GM21529 (cell line): ENCODE data around the gene RBMS1.
"Not testable (repeated sequence)": the region's sequence is repeated elsewhere in the genome, so short reads cannot be mapped to it uniquely, and the experiment has no call there.

ENCODE experiments used
- ATAC-seq: cut with Tn5 transposase; IDR thresholded peaks from one replicate; pipeline ENCODE4 v1.9.1; 2021; ENCODE audit not compliant: unreplicated experiment

The RBMS1 gene

GRCh38 chr2:160472839-160473251 is 20.8 kb downstream of the RBMS1 start:
- ATAC-seq = no peak

- no peak for ATAC-seq
Observed at GRCh38 chr2:160471950-160472349, 21.7 kb downstream of the RBMS1 start.

GRCh38 chr2:160469621-160470204 is 23.9 kb downstream of the RBMS1 start:
- ATAC-seq = no peak

GRCh38 chr2:160469164-160469563 is 24.4 kb downstream of the RBMS1 start:
- no peak for ATAC-seq

GRCh38 chr2:160467086-160467485 is 26.5 kb downstream of the RBMS1 start:
- no peak for ATAC-seq

GRCh38 chr2:160465406-160465805 is 28.2 kb downstream of the RBMS1 start:
- no peak for ATAC-seq

- ATAC-seq = no peak
Observed at GRCh38 chr2:160465002-160465401, 28.6 kb downstream of the RBMS1 start.

GRCh38 chr2:160464017-160464416 is 29.6 kb downstream of the RBMS1 start:
- ATAC-seq = no peak

GRCh38 chr2:160463245-160463644 is 30.4 kb downstream of the RBMS1 start:
- ATAC-seq = no peak

- ATAC-seq = no peak
Observed at GRCh38 chr2:160460333-160460731, 33.3 kb downstream of the RBMS1 start.

GRCh38 chr2:160459538-160460332 is 33.9 kb downstream of the RBMS1 start:
- ATAC-seq = no peak

GRCh38 chr2:160458718-160459453 is 34.7 kb downstream of the RBMS1 start:
- no peak for ATAC-seq

- no peak for ATAC-seq
Observed at GRCh38 chr2:160457588-160457987, 36.0 kb downstream of the RBMS1 start.

GRCh38 chr2:160454070-160454797 is 39.4 kb downstream of the RBMS1 start:
- ATAC-seq = no peak

- no peak for ATAC-seq
Observed at GRCh38 chr2:160453111-160453820, 40.3 kb downstream of the RBMS1 start.

GRCh38 chr2:160450486-160450885 is 43.1 kb downstream of the RBMS1 start:
- no peak for ATAC-seq

GRCh38 chr2:160448821-160449220 is 44.8 kb downstream of the RBMS1 start:
- not testable (repeated sequence) for ATAC-seq

GRCh38 chr2:160445673-160446072 is 47.9 kb downstream of the RBMS1 start:
- ATAC-seq = no peak

GRCh38 chr2:160442603-160443002 is 51.0 kb downstream of the RBMS1 start:
- no peak for ATAC-seq

- no peak for ATAC-seq
Observed at GRCh38 chr2:160440888-160441287, 52.7 kb downstream of the RBMS1 start.

- not testable (repeated sequence) for ATAC-seq
Observed at GRCh38 chr2:160439038-160439437, 54.6 kb downstream of the RBMS1 start.
